D341Med (cell line): Measurements from ENCODE around the gene SDCCAG8.

Experiments
- DNase-seq: peaks from one replicate; pipeline ENCODE4 v3.0.0; 2012; ENCODE audit warnings: low spot score

The SDCCAG8 gene

GRCh38 chr1:243254233-243254926 is 1.5 kb upstream of the SDCCAG8 start:
- peak; percentile 80 for DNase-seq

DNA sequence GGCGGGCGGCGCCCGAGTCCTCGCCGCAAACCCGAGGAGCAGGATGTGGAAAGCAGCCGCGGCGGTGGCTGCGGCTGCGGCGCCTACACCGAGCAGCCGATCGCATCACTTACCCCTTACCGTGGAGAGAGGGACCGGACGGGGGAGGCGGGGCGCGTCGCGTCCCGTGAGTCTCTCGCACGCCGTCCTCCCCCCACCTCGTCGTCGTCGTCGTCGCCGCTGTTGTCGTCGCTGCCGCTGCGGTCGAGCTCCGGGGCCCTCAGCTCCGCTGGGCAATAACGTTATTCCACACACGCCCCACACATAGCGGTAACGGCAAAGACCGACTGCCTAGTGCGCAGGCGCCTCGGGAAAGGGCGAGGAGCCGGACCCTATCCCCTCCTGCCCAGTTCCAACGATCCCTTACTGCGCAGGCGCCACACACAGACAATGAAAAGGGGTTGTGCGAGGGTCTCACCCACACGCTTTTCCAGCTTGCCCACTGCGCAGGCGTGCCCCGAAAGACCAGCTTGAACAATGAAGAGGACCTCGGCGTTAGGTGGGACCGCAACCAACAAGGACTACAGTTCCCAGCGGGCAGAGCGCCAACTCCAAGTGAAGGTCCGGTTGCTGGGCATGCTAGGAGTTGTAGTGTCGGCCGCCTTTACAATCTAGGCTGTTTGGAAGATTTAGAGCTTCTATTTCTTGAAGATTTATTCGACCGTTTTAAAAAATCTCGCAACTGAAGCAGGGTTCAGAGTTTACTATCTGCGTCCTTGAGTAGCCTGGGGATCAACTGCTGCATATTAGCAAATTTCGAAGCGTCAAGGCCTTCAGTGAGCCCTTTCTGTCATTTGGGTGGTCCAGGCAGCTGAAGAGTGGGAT is 682 bp upstream of the SDCCAG8 start, which contains the start of gene CEP170:
CEP170 (minus strand) TSS at position 355 of the 864 bp plus-strand sequence. CDS start 30,001 bp downstream, outside the sequence.
- DNase-seq = peak; percentile 98

- no peak for DNase-seq
Measured at GRCh38 chr1:243256590-243256989, 749 bp downstream of the SDCCAG8 start.

DNA sequence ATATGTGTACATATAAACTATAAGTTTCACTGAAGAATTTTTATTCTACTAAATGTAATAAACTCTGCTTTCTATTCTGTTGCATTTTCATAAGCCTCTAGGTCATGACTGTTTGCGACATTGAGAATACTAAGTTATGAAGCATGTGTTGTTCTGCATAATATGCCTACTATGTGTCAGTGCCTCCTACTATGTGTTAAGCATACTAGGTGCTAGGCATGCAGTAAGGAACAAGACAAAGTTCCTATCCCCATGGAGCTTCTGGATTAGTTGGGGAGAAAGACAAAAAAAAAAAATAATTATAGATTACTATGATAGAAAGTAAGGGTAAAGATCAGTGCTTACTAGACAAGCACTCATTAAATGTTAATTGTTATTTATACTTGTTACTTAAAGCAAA is 1.3 kb downstream of the SDCCAG8 start:
- no peak for DNase-seq

GRCh38 chr1:243258731-243259130 is 2.9 kb downstream of the SDCCAG8 start:
- no peak for DNase-seq

DNA sequence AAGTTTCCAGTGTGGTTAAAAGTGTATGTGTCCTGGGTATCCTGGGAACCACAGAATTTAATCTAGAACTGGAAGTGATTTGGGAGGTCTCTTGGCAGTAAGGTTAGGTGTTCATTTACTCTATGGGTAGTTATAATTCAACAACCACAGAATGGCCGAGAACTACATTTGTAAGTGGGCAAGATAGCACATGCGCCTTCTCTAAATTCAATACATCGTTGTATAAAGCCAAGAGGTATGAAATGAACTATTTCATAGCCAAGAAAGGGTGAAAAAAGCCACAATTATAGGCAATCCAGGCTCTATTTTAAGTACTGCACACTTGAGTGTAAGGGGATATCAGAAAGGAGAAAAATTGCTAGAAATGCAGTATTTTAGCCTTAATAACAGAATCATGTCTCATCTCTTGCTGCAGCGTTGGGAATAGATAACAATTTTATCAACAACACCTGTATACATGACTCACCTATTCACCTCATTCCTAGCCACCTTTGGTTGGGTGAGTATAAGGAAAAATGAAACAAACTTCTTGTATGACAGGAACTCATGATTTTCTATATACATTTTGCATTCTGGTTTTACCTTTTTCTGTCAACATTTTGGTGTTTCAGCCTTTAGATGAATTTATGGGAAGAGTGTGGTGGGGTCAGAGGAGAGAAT is 4.5 kb downstream of the SDCCAG8 start:
- no peak for DNase-seq

DNA sequence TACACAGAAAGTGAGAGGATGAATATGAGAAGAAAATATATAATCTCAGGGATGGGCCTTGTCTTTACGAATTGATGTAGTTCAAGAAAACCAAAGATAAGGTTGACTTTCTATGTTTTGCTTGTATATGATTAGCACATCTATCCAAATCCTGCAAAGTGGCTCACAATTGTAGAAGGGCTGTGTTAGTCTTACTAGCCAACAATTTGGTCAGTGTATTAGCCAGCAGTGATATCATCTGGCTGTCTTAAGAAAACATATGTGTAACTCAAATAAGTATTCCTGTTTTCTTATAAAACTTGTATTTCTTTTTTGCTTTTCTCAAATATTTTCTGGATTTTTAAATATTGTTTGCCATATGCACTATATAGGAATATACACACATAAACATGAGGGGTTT is 5.5 kb downstream of the SDCCAG8 start:
- no peak for DNase-seq

DNA sequence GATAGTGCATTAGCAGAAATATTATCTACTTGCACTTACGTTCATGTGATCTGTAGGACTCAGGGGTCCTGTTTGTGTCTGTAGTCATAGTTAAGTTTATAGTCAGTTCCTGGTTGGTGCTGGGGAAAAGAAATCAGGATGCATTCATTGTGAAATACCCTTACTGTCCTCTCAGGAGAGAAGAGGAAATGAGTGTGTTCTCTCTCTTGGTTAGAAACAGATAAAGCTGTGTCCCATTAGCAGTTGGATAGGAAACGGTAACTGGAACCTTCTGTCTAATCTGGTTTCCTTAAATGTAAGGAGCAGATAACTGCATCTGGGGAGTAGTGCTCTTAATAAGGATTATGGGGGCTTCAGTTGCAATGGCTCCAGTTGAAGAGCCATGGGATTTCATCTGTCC is 8.9 kb downstream of the SDCCAG8 start:
- no peak for DNase-seq

DNA sequence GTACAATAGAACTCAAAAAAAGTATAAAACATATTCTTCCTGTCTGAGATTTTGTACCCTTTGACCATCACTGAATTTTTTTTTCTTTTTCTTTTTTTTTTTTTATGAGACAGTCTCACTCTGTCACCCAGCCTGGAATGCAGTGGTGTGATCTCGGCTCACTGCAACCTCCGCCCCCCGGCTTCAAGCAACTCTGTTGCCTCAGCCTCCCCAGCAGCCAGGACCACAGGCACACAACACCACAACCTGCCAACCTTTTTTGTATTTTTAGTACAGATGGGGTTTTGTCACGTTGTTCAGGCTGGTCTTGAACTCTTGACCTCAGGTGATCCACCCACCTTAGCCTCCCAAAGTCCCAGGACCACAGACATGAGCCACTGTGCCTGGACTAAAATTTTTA is 10.4 kb downstream of the SDCCAG8 start:
- DNase-seq = no peak

DNA sequence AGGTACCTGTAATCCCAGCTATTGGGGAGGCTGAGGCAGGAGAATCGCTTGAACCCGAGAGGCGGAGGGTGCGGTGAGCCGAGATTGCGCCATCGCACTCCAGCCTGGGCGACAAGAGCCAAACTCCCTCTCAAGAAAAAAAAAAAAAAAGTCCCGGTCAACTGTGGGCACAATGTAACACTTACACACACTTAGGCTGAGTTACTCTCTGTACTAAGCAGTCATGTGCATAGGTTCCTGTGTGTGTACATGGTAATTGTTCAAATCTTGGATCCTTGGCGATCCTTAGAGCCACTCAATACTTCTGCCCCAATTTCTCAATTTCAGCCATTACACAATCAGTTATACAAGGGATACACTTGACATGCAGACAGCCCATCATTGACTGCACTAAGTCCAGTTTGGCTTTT is 11.6 kb downstream of the SDCCAG8 start:
- DNase-seq = no peak

- DNase-seq = no peak
Measured at GRCh38 chr1:243267914-243268653, 12.2 kb downstream of the SDCCAG8 start.

GRCh38 chr1:243268751-243269460 is 13.1 kb downstream of the SDCCAG8 start:
- no peak for DNase-seq

- no peak for DNase-seq
Measured at GRCh38 chr1:243269461-243269801, 13.6 kb downstream of the SDCCAG8 start.

DNA sequence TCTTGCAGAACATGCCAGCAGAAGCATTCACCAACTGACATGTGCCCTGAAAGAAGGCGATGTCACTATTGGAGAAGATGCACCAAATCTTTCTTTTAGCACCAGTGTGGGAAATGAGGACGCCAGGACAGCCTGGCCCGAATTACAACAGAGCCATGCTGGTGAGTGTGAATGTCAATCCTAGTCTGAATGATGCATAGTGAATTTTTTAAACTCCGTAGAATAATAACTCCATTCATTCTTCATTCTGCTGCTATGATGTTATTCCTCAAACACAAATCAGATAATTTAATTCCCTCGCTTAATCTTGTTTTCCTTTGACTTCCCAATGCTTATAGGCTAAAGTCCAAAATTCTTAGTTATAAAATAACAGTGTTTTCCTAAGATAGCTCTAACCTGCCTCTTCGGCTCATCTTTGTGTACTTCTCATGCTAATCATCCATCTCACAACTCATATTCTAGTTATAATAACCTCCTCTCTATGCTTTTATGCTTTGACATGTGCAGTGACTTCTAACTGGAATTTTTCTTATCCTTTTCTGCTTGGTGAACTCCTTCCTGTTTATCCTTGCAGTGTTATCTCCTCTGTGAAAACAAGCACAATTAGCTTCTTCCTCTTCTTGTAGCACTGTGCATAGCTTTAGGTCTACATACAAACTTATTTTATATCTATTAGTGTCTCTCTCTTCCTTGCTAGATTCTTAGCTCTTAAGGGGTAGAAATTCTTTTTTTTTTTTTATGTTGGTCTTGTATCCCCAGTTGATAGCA is 14.4 kb downstream of the SDCCAG8 start:
- no peak for DNase-seq

- DNase-seq = no peak
Measured at GRCh38 chr1:243271996-243272395, 16.2 kb downstream of the SDCCAG8 start.

- DNase-seq = no peak
Measured at GRCh38 chr1:243272401-243272800, 16.6 kb downstream of the SDCCAG8 start.

DNA sequence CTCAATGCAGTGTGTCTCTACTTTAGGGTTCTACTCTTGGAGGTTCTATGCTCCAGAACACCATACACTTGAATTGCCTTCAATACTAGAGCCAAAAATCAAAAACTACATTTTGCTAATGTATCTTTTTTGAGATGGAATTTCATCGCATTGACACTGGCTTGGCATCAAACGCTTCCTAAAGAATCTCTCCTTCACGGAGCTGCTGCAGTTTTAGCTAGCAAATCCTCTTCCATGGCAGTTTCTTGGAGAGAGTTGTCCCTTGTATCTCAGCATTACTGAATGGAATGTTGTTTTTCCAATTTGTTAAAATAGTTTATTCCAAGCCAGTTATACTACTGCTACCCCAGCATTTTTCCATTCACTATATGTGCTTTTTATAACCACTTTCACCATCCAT is 17.7 kb downstream of the SDCCAG8 start:
- DNase-seq = no peak

DNA sequence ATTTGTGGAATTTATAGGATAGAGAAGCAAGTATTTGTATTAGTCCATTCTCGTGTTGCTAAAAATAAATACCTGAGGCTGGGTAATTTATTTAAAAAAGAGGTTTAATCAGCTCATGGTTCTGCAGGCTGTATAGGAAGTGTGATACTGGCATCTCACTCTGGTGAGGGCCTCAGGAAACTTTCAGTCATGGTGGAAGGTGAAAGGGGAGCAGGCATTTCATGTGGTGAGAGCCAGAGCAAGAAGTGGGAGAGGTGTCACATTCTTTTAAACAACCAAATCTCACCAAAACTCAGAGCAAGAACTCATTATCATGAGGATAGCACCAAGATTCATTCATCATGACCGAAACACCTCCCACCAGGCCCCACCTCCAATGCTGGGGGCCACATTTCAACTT is 18.1 kb downstream of the SDCCAG8 start:
- no peak for DNase-seq

DNA sequence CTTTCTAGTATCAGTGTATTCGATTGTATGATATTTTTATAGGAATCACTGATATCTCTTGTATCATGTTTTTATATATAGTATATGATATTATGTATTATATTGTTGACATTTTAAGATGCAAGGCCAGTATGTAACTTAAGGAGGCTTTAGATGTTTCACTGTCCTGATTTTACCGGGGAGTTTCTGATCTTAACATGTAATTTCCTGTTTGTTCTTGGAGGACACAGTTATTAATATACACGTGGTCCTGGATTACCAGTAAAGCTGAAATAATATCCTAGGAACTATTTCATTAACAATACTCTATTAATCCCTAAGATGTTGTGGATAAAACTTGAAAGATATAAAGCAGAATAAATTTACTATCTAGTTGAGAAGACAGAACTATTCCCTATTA is 19.5 kb downstream of the SDCCAG8 start:
- DNase-seq = no peak

DNA sequence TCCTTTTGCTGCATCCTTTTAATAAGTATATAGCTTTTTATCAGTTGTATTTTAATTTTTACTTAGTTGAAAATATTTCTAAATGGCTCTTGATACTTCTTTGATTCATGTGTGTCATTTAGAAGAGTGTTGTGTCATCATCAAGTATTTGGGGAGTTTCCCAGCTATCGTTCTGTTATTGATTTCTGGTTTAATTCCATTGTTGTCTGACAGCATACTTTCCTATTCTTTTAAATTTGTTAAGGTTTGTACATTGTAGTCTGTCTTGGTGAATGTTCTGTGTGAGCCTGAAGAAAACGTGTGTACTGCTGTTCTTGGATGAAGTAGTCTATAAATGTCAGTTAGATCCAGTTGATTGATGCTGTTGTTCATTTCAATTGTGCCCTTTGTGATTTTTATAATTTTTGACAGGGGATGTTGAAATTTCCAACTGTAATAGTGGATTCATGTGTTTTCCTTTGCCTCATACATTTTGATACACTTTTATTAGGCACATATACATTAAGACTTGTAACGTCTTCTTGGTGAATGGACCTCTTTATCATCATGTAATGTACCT is 24.8 kb downstream of the SDCCAG8 start:
- DNase-seq = no peak
